K562 (cell line): Measurements from ENCODE around the gene EPHA1. TPM values are rescaled to one million over a fixed set of nuclear protein-coding genes. Genes with fewer than 3 reads are reported as not detected.

Experiments
- ATAC-seq: fragments of 200-7000 bp; cut with Tn5 transposase; 3 replicates; pipeline ENCODE4 v1.9.1; 2020; ENCODE audit warnings: moderate library complexity
- BruUV-seq: library from RNA; stranded (reverse); fragments of 400-500 nt; replicated peaks from 2 replicates; lab custom pipeline; 2021; lab: Mats Ljungman, UMichigan
- CTCF ChIA-PET: fragments of 300-600 bp; formaldehyde crosslinking; extraction: SDS; loops from one replicate; lab custom pipeline; 2021; ENCODE audit warnings: low intra/inter-chr PET ratio; lab: Yijun Ruan, JAX
- POLR2A ChIA-PET: fragments of 300-600, 350-650 bp; sonication (Branson Sonifier 250); formaldehyde crosslinking; extraction: SDS; loops from one replicate; lab custom pipeline; 2021; ENCODE audit warnings: antibody characterized with exemption, inconsistent platforms; lab: Yijun Ruan, JAX
- DNase-seq, 4 experiments: peaks; one replicate each; pipeline versions ENCODE4 v3.0.0 to v3.0.0-alpha.2; 2011 to 2018; ENCODE audit warnings: low spot score in 3 of 4, mixed read lengths in 3 of 4; ENCODE audit errors: extremely low read depth in 1 of 4
- FAIRE-seq: peaks from 2 replicates; lab custom pipeline; 2011; peaks lifted over from hg19 to GRCh38; lab: Jason Lieb, UNC
- H2AFZ ChIP-seq: 2 replicates; pipeline ENCODE4 v1.6.0; 2011; ENCODE audit warnings: low read depth, low read length, control low read depth, inconsistent platforms
- H3K27ac ChIP-seq: fragments of 200-600 bp; 3 replicates; pipeline ENCODE4 v1.8.0; 2011; ENCODE audit warnings: low read depth, mild to moderate bottlenecking, control low read depth, inconsistent platforms, low read length, moderate library complexity, mixed read lengths; ENCODE audit errors: extremely low read depth
- H3K27me3 ChIP-seq, 2 experiments: fragments of 300-600 bp in 1 of 2; 2 replicates in 1 of 2; 3 replicates in 1 of 2; pipeline versions ENCODE4 v1.6.0 to v1.8.0; 2011; ENCODE audit warnings: inconsistent platforms in 2 of 2, low read length in 2 of 2, mild to moderate bottlenecking in 1 of 2, mixed read lengths in 1 of 2, moderate library complexity in 1 of 2; ENCODE audit not compliant: control insufficient read depth in 2 of 2, insufficient read depth in 2 of 2
- H3K36me3 ChIP-seq: fragments of 300-600 bp; 3 replicates; pipeline ENCODE4 v1.8.0; 2011; ENCODE audit warnings: mild to moderate bottlenecking, low read length, inconsistent platforms; ENCODE audit not compliant: control insufficient read depth, insufficient read depth
- H3K4me1 ChIP-seq, 2 experiments: fragments of 200-600 bp in 1 of 2; replicated peaks in 1 of 2; 2 replicates in 1 of 2; 3 replicates in 1 of 2; pipeline versions ENCODE4 v1.5.1 to v1.8.0; 2011; ENCODE audit warnings: inconsistent platforms in 2 of 2, low read length in 2 of 2, mild to moderate bottlenecking in 1 of 2, mixed read lengths in 1 of 2, moderate library complexity in 1 of 2; ENCODE audit not compliant: control insufficient read depth in 2 of 2, insufficient read depth in 2 of 2
- H3K4me2 ChIP-seq: 2 replicates; pipeline ENCODE4 v1.6.1; 2011; ENCODE audit warnings: low read length, control low read depth, inconsistent platforms, mixed read lengths; ENCODE audit not compliant: insufficient read depth
- H3K4me3 ChIP-seq: fragments of 200-600 bp; sonication (generic), shearing (Covaris generic); 2 replicates; pipeline ENCODE4 v1.5.1; 2016; ENCODE audit warnings: control low read depth, inconsistent platforms
- H3K79me2 ChIP-seq: fragments of 200-600 bp; 3 replicates; pipeline ENCODE4 v1.8.0; 2011; ENCODE audit warnings: low read length, inconsistent platforms; ENCODE audit not compliant: control insufficient read depth, insufficient read depth
- H3K9ac ChIP-seq, 2 experiments: 2 replicates each; pipeline versions ENCODE4 v1.6.0 to v1.6.1; 2011; ENCODE audit warnings: low read depth in 2 of 2, low read length in 2 of 2, control low read depth in 1 of 2, inconsistent platforms in 1 of 2, mild to moderate bottlenecking in 1 of 2, mixed read lengths in 1 of 2; ENCODE audit not compliant: insufficient read depth in 1 of 2
- H3K9me1 ChIP-seq: one replicate; pipeline ENCODE4 v1.6.0; 2011; ENCODE audit warnings: inconsistent platforms, mild to moderate bottlenecking, low read length, moderate library complexity; ENCODE audit not compliant: control insufficient read depth, insufficient read depth
- H3K9me3 ChIP-seq: replicated peaks from 2 replicates; pipeline ENCODE4 v1.5.1; 2011; ENCODE audit warnings: low read depth, low read length, inconsistent platforms; ENCODE audit not compliant: control insufficient read depth, insufficient read depth
- H4K20me1 ChIP-seq: replicated peaks from 2 replicates; pipeline ENCODE4 v1.6.1; 2011; ENCODE audit warnings: low read length, inconsistent platforms, mixed read lengths; ENCODE audit not compliant: control insufficient read depth, insufficient read depth
- HSF4 ChIP-seq: fragments of 250-450 bp; sonication (Bioruptor Pico); IDR thresholded peaks from 2 replicates; pipeline ENCODE4 v2.1.2; 2022; ENCODE audit warnings: mild to moderate bottlenecking, moderate library complexity, borderline replicate concordance
- WGBS: fragments of 100-300 bp; shearing (Covaris generic); methylation state at CpG from one replicate; pipeline ENCODE4 v1.1.6; 2016; ENCODE audit warnings: low coverage, mixed read lengths; ENCODE audit not compliant: insufficient coverage; ENCODE audit errors: missing lambda C conversion rate; 5-methylcytosine and 5-hydroxymethylcytosine counted together
- in situ Hi-C: fragments of 300-500 bp; cut with MboI; formaldehyde crosslinking; loops from 4 replicates; pipeline ENCODE4 v1.15.0; 2018; ENCODE audit warnings: inconsistent platforms, mixed read lengths
- intact Hi-C: fragments of 100-400 bp; cut with micrococcal nuclease; formaldehyde crosslinking; loops from 2 replicates; pipeline ENCODE4 v1.14.2; 2022
- polyA plus RNA-seq, 8 experiments: library from polyadenylated mRNA; depleted of rRNA in 4 of 8; stranded (reverse) in 5 of 8; unstranded in 3 of 8; fragments of >200 nt; fragmentation: Nextera tagmentation in 2 of 8; fragmentation: Illumina TruSeq in 1 of 8; extraction: Ambion mirVana in 2 of 8; extraction: Trizol in 1 of 8; gene quantifications; 2 replicates each; pipeline versions ENCODE4 v1.2.1 to v1.2.3, GENCODE V29; 2011 to 2014; ENCODE audit warnings: inconsistent platforms in 1 of 8, missing spikeins in 1 of 8
- total RNA-seq, 7 experiments: library from RNA; depleted of rRNA in 6 of 7; stranded (reverse); fragments of >200 nt in 6 of 7; fragmentation: Illumina TruSeq in 2 of 7; extraction: Trizol in 2 of 7; gene quantifications; 2 replicates each; pipeline versions ENCODE4 v1.2.1 to v1.2.3, GENCODE V29; 2011 to 2021; ENCODE audit warnings: low replicate concordance in 1 of 7
- TF ChIP-seq, protein P1 (sequence below): fragments of 450-650 bp; IDR thresholded peaks from 2 replicates; pipeline ENCODE4 v1.6.1; 2018; ENCODE audit not compliant: partially characterized antibody

Gene EPHA1
- total and polyA plus RNA-seq, 9 of the 15 experiments (the other 6 are each of a cell fraction or from before 2014, with no cell fraction given) = 0.22 to 0.57 (median 0.32) TPM; not detected in 6

DNA sequence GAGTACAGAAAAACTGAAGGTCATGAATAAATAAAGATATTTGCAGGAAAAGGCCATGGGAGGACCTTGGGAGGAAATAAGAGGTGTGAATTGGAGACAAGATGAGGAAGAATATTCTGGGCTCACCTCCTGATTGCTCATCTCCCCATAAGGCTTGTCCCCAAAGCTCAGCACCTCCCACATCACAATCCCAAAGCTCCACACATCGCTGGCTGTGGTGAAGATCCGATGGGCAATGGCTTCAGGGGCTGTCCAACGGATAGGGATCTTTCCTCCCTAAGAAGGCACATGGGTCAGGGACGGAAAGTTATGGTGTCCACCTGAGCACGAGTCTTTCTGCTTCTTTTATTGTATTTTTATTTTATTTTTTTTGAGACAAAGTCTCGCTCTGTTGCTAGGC, 14.6 kb downstream of the EPHA1 start:
- TF ChIP-seq, protein P1, sequence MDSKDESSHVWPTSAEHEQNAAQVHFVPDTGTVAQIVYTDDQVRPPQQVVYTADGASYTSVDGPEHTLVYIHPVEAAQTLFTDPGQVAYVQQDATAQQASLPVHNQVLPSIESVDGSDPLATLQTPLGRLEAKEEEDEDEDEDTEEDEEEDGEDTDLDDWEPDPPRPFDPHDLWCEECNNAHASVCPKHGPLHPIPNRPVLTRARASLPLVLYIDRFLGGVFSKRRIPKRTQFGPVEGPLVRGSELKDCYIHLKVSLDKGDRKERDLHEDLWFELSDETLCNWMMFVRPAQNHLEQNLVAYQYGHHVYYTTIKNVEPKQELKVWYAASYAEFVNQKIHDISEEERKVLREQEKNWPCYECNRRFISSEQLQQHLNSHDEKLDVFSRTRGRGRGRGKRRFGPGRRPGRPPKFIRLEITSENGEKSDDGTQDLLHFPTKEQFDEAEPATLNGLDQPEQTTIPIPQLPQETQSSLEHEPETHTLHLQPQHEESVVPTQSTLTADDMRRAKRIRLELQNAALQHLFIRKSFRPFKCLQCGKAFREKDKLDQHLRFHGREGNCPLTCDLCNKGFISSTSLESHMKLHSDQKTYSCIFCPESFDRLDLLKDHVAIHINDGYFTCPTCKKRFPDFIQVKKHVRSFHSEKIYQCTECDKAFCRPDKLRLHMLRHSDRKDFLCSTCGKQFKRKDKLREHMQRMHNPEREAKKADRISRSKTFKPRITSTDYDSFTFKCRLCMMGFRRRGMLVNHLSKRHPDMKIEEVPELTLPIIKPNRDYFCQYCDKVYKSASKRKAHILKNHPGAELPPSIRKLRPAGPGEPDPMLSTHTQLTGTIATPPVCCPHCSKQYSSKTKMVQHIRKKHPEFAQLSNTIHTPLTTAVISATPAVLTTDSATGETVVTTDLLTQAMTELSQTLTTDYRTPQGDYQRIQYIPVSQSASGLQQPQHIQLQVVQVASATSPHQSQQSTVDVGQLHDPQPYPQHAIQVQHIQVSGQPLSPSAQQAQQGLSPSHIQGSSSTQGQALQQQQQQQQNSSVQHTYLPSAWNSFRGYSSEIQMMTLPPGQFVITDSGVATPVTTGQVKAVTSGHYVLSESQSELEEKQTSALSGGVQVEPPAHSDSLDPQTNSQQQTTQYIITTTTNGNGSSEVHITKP = peak; percentile 24
- no peak for TF ChIP-seq HSF4 (CRISPR knock-in tag)
- in situ Hi-C loops = no loop called here
- Histone ChIP-seq H3K4me1 (peaks cover 0 to 12% of the 10 kb centered on the region in 2 experiments; a peak in 2 of 5 replicates), H3K36me3 (peaks cover 27% of the 10 kb centered on the region; the same call in 2 of the 3 replicates), H3K79me2 (no peaks in the 10 kb centered on the region), H3K27ac (no peak overlapping the region), H2AFZ (no peak overlapping the region), H4K20me1 (peaks cover 25% of the 10 kb centered on the region), H3K4me2 (no peak overlapping the region), H3K9me1 (peaks cover 5% of the 10 kb centered on the region), H3K9ac (no peak overlapping the region), H3K27me3 (peaks cover 25 to 58% of the 10 kb centered on the region in 2 experiments; a peak in 4 of 5 replicates), H3K4me3 (no peak overlapping the region), H3K9me3 (no peaks in the 10 kb centered on the region)
- WGBS = 19% methylated on average over 6 of the region's 6 CpGs
- CTCF ChIA-PET = no interaction called here
- ATAC-seq (no peak), DNase-seq (peak in 1 of 4 experiments; percentile 26), FAIRE-seq (peak; percentile 6)
- POLR2A ChIA-PET = interaction anchor here (0.9 to 9.7 kb wide), 6 partner anchors 10 to 41 kb away, joined by 4 to 131 read pairs (median 6); partner anchors contain the start of genes EPHA1 and ZYX
- intact Hi-C loops = no loop called here
- no TSS peak for BruUV-seq
